Measurements from ENCODE around the gene ZMYND11. TPM values are rescaled to one million over a fixed set of nuclear protein-coding genes. Genes with fewer than 3 reads are reported as not detected.

The ZMYND11 gene
- total RNA-seq, 1 donor from 2014 or later = 82.3 TPM

GRCh38 chr10:90161-90560, 45.1 kb upstream of the ZMYND11 start:
- intact Hi-C loops (cut with DNase I) = no loop called here
- ATAC-seq = no peak
- H3K9me3 ChIP-seq = no peaks in the 10 kb centered on the region

DNA sequence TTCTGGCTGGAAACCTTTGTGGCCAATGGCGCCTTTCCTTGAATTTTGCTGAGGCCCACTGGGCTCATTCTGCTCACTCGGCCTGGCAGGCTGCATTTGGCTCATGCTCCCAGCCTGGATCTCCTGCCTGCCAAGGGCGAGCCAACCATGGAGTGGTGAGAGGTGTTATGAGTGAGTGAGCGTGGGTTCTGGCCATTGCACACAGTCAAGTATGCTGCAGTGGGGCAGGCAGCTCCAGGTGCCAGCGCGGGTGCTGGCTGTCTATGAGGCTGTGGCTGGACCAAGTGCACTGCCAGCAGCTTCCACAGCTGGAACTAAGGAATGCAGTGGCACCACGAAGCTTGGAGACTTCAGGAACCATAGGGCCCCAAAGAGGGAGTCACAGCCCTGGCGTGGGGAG, 43.9 kb upstream of the ZMYND11 start:
- intact Hi-C loops (cut with DNase I) = no loop called here
- H3K36me3 ChIP-seq = no peaks in the 10 kb centered on the region
- peak; percentile 11 for ATAC-seq
- no peak for DNase-seq
- no peaks in the 10 kb centered on the region for H3K27me3 ChIP-seq
- H3K9me3 ChIP-seq = peaks cover 8% of the 10 kb centered on the region
- TF ChIP-seq, protein P1, sequence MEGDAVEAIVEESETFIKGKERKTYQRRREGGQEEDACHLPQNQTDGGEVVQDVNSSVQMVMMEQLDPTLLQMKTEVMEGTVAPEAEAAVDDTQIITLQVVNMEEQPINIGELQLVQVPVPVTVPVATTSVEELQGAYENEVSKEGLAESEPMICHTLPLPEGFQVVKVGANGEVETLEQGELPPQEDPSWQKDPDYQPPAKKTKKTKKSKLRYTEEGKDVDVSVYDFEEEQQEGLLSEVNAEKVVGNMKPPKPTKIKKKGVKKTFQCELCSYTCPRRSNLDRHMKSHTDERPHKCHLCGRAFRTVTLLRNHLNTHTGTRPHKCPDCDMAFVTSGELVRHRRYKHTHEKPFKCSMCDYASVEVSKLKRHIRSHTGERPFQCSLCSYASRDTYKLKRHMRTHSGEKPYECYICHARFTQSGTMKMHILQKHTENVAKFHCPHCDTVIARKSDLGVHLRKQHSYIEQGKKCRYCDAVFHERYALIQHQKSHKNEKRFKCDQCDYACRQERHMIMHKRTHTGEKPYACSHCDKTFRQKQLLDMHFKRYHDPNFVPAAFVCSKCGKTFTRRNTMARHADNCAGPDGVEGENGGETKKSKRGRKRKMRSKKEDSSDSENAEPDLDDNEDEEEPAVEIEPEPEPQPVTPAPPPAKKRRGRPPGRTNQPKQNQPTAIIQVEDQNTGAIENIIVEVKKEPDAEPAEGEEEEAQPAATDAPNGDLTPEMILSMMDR (IDR thresholded peaks at IDR 0.05) = no peak
- H3K27ac ChIP-seq = no peak overlapping the region
- no peak overlapping the region for H3K4me3 ChIP-seq
- H3K4me1 ChIP-seq = peaks cover 7% of the 10 kb centered on the region

More at GRCh38 chr10:90161-90560, 45.1 kb upstream of the ZMYND11 start:
- Histone ChIP-seq H3K4me3 (no peak overlapping the region), H3K27ac (no peak overlapping the region), H3K4me1 (peaks cover 7% of the 10 kb centered on the region), H3K36me3 (no peaks in the 10 kb centered on the region), H3K27me3 (no peaks in the 10 kb centered on the region)
- no peak for DNase-seq
- TF ChIP-seq, protein P1 (IDR thresholded peaks at IDR 0.05) = no peak

- DNase-seq = no peak
- H3K27me3 ChIP-seq = no peaks in the 10 kb centered on the region
- peaks cover 8% of the 10 kb centered on the region for H3K9me3 ChIP-seq
- TF ChIP-seq, protein P1 (IDR thresholded peaks at IDR 0.05) = no peak
- ATAC-seq = peak; percentile 22
- intact Hi-C loops (cut with DNase I) = no loop called here
- peak overlapping the region; percentile 9 for H3K27ac ChIP-seq
- no peak overlapping the region for H3K4me3 ChIP-seq
- no peaks in the 10 kb centered on the region for H3K36me3 ChIP-seq
- peaks cover 7% of the 10 kb centered on the region for H3K4me1 ChIP-seq
These were observed 43.1 kb upstream of the ZMYND11 start for GRCh38 chr10:92153-92552.

GRCh38 chr10:92846-93245, 42.4 kb upstream of the ZMYND11 start:
- H3K4me1 ChIP-seq = peaks cover 7% of the 10 kb centered on the region
- no peaks in the 10 kb centered on the region for H3K27me3 ChIP-seq
- TF ChIP-seq, protein P1 (IDR thresholded peaks at IDR 0.05) = no peak
- ATAC-seq (peak; percentile 53), DNase-seq (no peak)
- peak overlapping the region; percentile 9 for H3K27ac ChIP-seq
- no peak overlapping the region for H3K4me3 ChIP-seq
- H3K36me3 ChIP-seq = no peaks in the 10 kb centered on the region
- H3K9me3 ChIP-seq = peaks cover 8% of the 10 kb centered on the region
- intact Hi-C loops (cut with DNase I) = no loop called here

- peaks cover 8% of the 10 kb centered on the region for H3K9me3 ChIP-seq
- no peaks in the 10 kb centered on the region for H3K27me3 ChIP-seq
- H3K36me3 ChIP-seq = no peaks in the 10 kb centered on the region
- DNase-seq (no peak), ATAC-seq (no peak)
- peaks cover 7% of the 10 kb centered on the region for H3K4me1 ChIP-seq
- H3K4me3 ChIP-seq = no peak overlapping the region
- no peak overlapping the region for H3K27ac ChIP-seq
- TF ChIP-seq, protein P1 (IDR thresholded peaks at IDR 0.05) = no peak
- intact Hi-C loops (cut with DNase I) = no loop called here
These were observed 40.6 kb upstream of the ZMYND11 start for GRCh38 chr10:94613-95012.
